Stimulated activated CD4-positive, alpha-beta T cell treated with anti-CD3 and anti-CD28 coated beads, Interleukin-4, amount 100 ng/mL, for 24 hours (primary cell): ENCODE data around the gene CHST9.
"Not testable (repeated sequence)": the region's sequence is repeated elsewhere in the genome, so short reads cannot be mapped to it uniquely, and the experiment has no call there.

Source experiments
- DNase-seq: peaks from one replicate; pipeline ENCODE4 v3.0.0-alpha.2; 2020

The CHST9 gene

GRCh38 chr18:27165412-27165811 is 19.7 kb downstream of the CHST9 start:
- DNase-seq = no peak

- no peak for DNase-seq
These were observed 20.2 kb downstream of the CHST9 start for GRCh38 chr18:27164905-27165304.

DNA sequence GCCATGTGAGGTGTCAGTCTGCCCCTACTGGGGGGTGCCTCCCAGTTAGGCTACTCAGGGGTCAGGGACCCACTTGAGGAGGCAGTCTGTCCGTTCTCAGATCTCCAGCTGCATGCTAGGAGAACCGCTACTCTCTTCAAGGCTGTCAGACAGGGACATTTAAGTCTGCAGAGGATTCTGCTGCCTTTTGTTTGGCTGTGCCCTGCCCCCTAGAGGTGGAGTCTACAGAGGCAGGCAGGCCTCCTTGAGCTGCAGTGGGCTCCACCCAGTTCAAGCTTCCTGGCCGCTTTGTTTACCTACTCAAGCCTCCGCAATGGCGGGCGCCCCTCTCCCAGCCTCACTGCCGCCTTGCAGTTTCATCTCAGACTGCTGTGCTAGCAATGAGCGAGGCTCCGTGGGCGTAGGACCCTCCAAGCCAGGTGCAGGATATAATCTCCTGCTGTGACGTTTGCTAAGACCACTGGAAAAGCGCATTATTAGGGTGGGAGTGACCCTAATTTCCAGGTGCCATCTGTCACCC is 21.9 kb downstream of the CHST9 start:
- DNase-seq = not testable (repeated sequence)

GRCh38 chr18:27149240-27149639 is 35.9 kb downstream of the CHST9 start:
- DNase-seq = not testable (repeated sequence)

- no peak for DNase-seq
These were observed 40.4 kb downstream of the CHST9 start for GRCh38 chr18:27144672-27145071.

DNA sequence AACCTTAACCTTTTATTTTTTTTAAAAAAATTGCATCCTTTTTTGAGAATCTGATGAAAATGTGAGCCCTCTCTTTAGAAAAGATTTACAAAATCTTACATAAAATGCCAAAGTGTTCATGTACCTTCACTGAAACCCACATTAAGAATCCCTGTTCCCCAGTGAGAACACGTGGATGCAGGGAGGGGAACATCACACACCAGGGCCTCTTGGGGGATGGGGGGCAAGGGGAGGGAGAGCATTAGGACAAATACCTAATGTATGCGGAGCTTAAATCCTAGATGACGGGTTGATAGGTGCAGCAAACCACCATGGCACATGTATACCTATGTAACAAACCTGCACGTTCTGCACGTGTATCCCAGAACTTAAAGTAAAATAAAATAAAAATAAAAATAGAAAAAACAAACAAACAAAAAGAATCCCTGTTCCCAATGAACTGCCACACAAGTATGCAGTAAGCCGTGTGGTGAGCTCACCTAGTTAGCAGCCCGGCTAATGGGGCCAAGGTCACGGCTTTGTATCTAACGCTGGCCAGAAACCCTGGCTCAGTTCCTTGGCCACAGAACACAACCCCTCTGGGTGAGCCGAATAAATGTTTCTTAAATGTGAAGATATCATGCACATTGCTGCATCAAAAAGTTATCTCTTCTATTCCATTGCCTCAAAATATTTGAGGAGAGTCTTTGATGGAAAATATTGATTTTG is 41.4 kb downstream of the CHST9 start:
- no peak for DNase-seq

GRCh38 chr18:27142891-27143290 is 42.2 kb downstream of the CHST9 start:
- no peak for DNase-seq

GRCh38 chr18:27141876-27142275 is 43.2 kb downstream of the CHST9 start:
- no peak for DNase-seq

DNA sequence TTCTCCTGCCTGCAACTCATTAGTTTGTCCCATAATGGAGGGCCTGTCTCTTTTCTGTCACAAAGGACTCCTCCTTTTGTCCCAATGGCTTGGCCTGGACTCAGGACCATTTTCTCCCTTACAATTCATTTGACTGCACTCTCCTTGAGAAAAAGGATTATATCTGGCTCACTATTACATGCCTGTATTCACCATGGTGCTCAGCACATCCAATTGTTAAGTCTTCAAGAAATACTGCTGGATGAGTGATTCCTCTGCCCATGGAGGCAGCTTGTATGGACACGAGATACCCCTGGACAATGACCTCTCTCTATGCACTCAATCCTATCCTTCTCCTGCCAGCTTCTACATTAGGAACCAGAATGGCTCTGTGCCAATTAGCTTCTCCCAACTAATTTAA is 47.0 kb downstream of the CHST9 start:
- no peak for DNase-seq

DNA sequence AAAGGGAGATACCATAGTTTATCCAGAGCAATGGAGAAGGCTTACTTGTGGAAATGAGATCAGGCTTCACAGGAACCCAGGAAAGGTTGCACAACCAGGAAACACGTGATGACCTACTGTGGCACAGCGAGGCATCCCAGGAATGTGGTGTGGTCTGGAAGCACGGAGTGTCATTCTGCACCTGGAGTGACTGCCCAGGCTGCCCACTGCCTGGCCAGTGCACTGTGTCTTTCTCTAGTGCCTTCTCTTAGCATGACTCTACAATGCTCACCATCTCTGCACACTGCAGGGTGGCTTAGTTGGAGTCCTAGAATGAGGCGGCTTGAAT is 48.9 kb downstream of the CHST9 start:
- DNase-seq = no peak

GRCh38 chr18:27135504-27136207 is 49.5 kb downstream of the CHST9 start:
- DNase-seq = no peak

DNA sequence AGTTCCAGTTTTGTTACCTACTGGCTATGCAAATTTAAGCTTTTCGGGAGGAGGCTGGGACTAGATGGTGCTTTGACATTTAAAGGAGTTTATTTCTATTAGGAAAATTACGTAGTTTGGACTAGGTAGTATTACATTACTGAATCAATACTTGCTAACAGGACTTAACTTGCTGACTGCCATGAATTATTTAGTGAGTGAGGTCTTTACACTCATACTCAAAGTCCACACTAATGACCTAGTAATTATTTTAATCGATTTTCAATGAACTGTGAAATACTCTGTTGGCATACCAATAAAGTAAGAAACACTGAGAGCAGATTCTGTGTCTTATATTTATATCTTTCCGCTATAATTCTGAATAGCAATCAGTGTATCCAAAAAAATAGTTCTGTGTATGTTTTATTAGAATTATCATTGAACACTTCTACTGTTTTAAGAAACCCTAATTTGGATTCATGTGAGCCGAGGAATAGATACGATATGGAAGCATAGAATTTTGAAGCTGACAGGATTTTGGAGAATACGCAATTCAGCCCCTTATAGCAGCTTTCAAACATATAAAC is 55.0 kb downstream of the CHST9 start:
- no peak for DNase-seq

DNA sequence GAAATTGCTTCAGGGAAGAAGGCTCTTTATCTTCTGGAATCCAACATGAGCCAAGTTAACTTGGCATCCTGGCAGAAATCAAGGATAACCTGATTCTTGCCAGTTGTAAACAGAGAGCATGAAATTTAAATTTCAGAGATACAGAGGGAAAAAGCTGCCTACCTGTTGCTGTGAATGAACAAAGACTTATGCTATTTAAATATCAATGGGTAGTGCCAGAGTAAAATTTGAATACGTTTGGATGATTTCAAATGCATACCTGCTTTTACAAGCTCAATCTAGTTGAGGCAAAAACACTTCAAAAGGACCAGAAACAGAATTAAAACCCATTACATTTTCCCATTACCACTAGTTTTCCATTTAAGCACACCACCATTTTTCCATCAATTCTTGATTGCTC is 60.9 kb downstream of the CHST9 start:
- DNase-seq = no peak

- DNase-seq = no peak
These were observed 64.0 kb downstream of the CHST9 start for GRCh38 chr18:27121108-27121507.

GRCh38 chr18:27120246-27120645 is 64.9 kb downstream of the CHST9 start:
- DNase-seq = no peak

DNA sequence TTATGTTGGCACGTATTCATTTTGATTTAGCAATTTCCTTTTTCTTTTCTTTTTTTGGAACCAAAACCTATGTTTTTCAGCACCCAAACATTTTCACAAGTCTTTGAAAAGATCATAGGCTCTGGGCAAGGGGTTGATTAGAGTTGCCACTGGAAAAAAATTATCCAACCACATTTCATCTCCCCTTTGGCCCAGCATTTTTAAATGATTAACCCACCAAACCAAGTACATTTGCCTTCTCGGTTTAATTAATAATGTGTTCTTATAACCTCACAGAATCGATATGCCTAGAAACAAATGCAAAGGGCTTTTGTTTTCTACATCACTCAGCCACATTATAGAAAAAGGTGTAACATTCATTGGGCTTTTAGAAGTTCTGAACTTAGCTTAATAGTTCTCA is 66.1 kb downstream of the CHST9 start:
- DNase-seq = no peak

GRCh38 chr18:27114842-27115241 is 70.3 kb downstream of the CHST9 start:
- no peak for DNase-seq

GRCh38 chr18:27113358-27113757 is 71.8 kb downstream of the CHST9 start:
- no peak for DNase-seq

GRCh38 chr18:27110319-27110718 is 74.8 kb downstream of the CHST9 start:
- no peak for DNase-seq

DNA sequence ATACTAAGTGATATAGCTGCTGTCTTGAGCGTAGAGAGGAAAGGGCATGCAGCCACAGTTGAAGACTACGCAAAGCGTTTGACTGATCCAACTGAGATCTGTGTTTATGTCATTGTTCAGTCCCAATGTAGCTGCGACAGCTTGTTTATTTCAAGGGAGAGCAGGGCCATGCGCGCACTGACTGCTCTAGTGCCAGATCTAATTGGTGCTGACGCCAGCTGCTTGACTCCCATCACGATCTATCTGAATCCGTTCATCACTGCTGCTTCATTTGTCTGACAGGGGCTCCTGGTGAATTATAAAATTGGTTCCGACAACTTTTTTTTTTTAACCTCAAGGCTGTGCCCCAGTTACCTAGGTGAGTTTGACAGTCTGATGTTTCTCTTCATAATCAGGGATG is 75.7 kb downstream of the CHST9 start:
- no peak for DNase-seq

GRCh38 chr18:27108842-27109241 is 76.3 kb downstream of the CHST9 start:
- DNase-seq = no peak

DNA sequence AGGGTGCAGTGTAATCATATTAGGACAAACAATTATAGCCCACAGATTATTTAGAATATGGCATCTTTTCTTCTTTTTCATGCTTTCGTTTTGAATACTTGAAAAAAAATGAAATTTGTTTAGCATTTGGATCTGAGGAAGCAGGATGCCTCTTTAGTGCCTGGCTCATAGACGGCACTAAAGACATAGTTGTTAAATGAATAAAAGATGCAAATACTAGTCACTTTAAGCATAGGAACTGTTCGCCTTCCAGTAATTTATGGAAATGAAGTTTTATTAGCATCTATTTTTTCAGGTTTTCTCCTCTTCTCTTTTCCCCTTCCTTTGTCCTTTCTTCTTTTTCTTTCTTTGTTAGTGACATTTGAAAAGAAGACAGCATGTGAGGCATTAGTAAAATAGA is 80.4 kb downstream of the CHST9 start:
- DNase-seq = no peak

DNA sequence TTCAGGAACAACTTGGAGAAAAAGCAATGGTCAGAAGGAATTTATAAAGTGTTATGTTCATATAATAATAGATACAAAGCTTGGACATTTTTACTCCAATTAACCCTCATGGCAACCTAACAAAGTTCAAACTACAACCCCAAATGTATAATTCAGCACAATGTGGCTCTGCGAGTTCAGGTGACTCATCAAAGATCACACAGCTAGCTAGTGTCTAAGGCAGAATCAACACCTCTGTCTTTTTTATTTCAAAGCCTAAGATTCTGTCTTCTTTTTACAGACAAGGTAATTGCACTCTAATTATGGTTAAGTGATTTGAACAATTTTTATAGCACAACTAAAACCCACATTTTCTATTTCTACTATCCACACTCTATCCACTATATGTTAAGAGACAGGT is 90.5 kb downstream of the CHST9 start:
- DNase-seq = no peak

DNA sequence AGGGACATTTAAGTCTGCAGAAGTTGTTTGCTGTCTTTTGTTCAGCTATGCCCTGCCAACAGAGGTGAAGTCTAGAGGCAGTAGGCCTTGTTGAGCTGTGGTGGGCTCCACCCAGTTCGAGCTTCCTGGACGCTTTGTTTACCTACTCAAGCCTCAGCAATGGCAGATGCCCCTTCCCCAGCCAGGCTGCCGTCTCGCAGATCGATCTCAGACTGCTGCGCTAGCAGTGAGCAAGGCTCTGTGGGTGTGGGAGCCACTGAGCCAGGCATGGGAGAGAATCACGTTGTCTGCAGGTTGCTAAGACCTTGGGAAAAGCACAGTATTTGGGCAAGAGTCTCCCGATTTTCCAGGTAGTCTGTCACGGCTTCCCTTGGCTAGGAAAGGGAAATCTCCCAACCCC is 91.8 kb downstream of the CHST9 start:
- not testable (repeated sequence) for DNase-seq
